ENCODE results near the gene AHCYL1.

DNA sequence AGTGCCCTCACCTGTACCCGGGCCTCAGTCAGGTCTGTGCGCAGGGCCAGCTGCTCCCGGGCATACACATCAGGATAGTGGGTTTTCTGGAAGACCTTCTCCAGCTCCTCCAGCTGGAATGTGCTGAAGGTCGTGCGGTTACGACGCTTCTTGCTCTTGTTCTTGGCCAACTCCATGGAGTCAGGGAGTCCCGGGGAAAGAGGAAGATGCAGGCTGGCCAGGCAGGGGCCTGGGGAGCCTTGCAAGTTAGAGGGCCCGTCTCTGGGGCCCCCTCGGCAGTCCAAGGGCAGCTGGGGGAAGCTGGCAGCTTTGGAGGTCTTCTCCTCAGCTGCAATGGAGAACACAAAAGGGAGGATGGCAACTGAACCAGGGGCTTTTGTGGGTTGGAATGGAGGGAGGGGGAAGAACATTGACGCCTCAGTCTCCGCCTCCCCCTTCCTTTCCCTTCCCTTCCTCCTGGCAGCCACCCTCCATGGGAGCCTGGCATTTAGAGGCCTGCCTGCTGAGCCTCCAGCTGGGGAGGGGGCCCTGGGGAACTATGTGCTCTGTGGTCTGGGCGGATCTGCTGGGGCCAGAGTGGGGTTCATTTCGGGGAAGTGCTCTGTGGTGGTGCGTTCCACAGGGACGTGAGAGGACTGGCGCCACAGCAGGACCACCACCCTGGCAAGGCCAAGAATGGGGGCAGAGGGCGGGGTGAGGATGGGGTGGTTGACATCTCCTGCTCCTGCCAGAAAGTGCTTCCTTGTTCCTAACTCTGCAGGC is 80.2 kb downstream of the AHCYL1 start:
- no peak for TF ChIP-seq EZH2 (IDR thresholded peaks at IDR 0.05; ENCODE audit: borderline replicate concordance)
- TF ChIP-seq, protein P1, sequence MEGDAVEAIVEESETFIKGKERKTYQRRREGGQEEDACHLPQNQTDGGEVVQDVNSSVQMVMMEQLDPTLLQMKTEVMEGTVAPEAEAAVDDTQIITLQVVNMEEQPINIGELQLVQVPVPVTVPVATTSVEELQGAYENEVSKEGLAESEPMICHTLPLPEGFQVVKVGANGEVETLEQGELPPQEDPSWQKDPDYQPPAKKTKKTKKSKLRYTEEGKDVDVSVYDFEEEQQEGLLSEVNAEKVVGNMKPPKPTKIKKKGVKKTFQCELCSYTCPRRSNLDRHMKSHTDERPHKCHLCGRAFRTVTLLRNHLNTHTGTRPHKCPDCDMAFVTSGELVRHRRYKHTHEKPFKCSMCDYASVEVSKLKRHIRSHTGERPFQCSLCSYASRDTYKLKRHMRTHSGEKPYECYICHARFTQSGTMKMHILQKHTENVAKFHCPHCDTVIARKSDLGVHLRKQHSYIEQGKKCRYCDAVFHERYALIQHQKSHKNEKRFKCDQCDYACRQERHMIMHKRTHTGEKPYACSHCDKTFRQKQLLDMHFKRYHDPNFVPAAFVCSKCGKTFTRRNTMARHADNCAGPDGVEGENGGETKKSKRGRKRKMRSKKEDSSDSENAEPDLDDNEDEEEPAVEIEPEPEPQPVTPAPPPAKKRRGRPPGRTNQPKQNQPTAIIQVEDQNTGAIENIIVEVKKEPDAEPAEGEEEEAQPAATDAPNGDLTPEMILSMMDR (IDR thresholded peaks at IDR 0.05; ENCODE audit: poor library complexity) = no peak

Data from hepatocyte (in vitro differentiated cells).